ENCODE data around the gene CYB5B. TPM values are rescaled to one million over a fixed set of nuclear protein-coding genes. Genes with fewer than 3 reads are reported as not detected.

The CYB5B gene
- total and polyA plus RNA-seq, 2 donors (not counting 1 experiment from before 2014, with no cell fraction given): 87.4 to 220 TPM

DNA sequence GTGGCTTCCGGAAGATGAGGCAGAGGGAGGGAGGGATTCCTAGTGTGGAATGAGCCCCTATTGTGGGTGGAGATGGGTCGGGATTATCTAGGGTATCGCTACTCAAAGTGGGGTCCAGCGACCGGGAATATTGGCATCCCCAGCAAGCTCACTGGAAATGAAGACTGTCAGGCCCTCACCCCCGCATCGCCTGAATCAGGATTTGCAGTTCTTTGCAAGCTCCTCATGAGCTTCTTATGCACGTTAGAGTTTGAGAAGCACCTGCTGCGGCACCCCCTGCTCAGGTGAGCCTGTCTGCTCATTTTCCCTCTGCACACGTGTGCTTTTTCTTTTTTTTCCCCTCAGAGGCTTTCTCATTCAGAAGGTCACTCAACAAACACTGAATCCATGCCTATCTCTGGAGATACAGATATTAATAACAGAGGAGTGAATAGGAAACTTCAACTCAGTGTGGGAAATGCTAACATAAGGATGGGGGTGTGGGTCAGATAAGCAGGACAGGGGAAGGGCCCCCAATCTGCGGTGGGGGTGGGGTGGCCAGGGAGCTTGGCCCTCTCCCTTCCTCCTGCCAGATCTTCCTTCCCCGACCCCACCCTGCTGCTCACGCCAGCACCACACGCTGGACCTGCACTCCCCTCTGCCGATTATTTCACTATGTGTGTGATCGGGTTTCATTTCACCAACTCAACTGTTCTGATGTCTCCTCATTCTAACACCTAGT is 73.6 kb downstream of the CYB5B start:
- Histone ChIP-seq H3K79me2 (ENCODE audit: control insufficient read depth, insufficient read depth, low read length) (no peaks in the 10 kb centered on the region), H2AFZ (ENCODE audit: low read length) (no peak overlapping the region), H3K27ac (ENCODE audit: insufficient read depth, low read length) (no peak overlapping the region), H3K4me2 (ENCODE audit: extremely low read depth, insufficient read depth, low read length) (no peak overlapping the region), H3K4me1 (ENCODE audit: control insufficient read depth, extremely low read depth, insufficient read depth, low read length) (no peaks in the 10 kb centered on the region), H3K36me3 (ENCODE audit: control insufficient read depth, insufficient read depth, low read length) (no peaks in the 10 kb centered on the region), H3K4me3 (replicated peaks in 1 of 4; ENCODE audit: control extremely low read depth in 1 of 4, insufficient read depth in 1 of 4, low read depth in 3 of 4, low read length in 4 of 4) (no peak overlapping the region), H3K9me3 (ENCODE audit: control insufficient read depth, insufficient read depth, low read depth, low read length) (no peaks in the 10 kb centered on the region), H4K20me1 (ENCODE audit: control insufficient read depth, extremely low read depth, insufficient read depth, low read length) (no peaks in the 10 kb centered on the region), H3K27me3 (ENCODE audit: control insufficient read depth, insufficient read depth, low read length) (no peaks in the 10 kb centered on the region), H3K9ac (ENCODE audit: insufficient read depth, low read length) (no peak overlapping the region)
- TF ChIP-seq CTCF (conservative IDR thresholded peaks at IDR 0.05 in 1 of 2, IDR thresholded peaks at IDR 0.05 in 1 of 2; ENCODE audit: low read depth in 1 of 2, low read length in 2 of 2): no peak
- TF ChIP-seq EZH2 (IDR thresholded peaks at IDR 0.05; ENCODE audit: low read length, missing control alignments): no peak
- no peak for DNase-seq (ENCODE audit: low read depth in 2 of 2)

DNA sequence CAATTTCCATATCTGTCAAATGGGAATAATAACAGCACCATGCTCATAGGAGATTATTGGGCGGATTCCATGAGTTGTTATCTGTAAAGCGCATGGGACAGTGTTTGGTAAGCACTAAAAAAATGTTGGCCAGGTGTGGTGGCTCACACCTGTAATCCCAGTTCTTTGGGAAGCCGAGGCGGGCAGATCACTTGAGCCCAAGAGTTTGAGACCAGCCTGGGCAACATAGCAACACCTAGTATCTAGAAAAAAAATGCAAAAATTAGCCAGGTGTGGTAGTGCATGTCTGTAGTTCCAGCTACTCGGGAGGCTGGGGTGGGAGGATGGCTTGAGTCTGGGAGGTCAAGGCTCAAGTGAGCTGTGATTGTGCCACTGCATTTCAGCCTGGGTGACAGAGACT is 74.5 kb downstream of the CYB5B start:
- no peaks in the 10 kb centered on the region for H3K27me3 ChIP-seq (ENCODE audit: control insufficient read depth, insufficient read depth, low read length)
- TF ChIP-seq CTCF (conservative IDR thresholded peaks at IDR 0.05 in 1 of 2, IDR thresholded peaks at IDR 0.05 in 1 of 2; ENCODE audit: low read depth in 1 of 2, low read length in 2 of 2) (no peak), EZH2 (IDR thresholded peaks at IDR 0.05; ENCODE audit: low read length, missing control alignments) (no peak)
- H3K4me3 ChIP-seq (replicated peaks in 1 of 4; ENCODE audit: control extremely low read depth in 1 of 4, insufficient read depth in 1 of 4, low read depth in 3 of 4, low read length in 4 of 4): no peak overlapping the region
- no peaks in the 10 kb centered on the region for H3K79me2 ChIP-seq (ENCODE audit: control insufficient read depth, insufficient read depth, low read length)
- DNase-seq (ENCODE audit: low read depth in 2 of 2): no peak
- H3K9me3 ChIP-seq (ENCODE audit: control insufficient read depth, insufficient read depth, low read depth, low read length): no peaks in the 10 kb centered on the region
- no peaks in the 10 kb centered on the region for H4K20me1 ChIP-seq (ENCODE audit: control insufficient read depth, extremely low read depth, insufficient read depth, low read length)
- no peak overlapping the region for H2AFZ ChIP-seq (ENCODE audit: low read length)
- no peaks in the 10 kb centered on the region for H3K4me1 ChIP-seq (ENCODE audit: control insufficient read depth, extremely low read depth, insufficient read depth, low read length)
- H3K4me2 ChIP-seq (ENCODE audit: extremely low read depth, insufficient read depth, low read length): no peak overlapping the region
- H3K9ac ChIP-seq (ENCODE audit: insufficient read depth, low read length): no peak overlapping the region
- H3K36me3 ChIP-seq (ENCODE audit: control insufficient read depth, insufficient read depth, low read length): no peaks in the 10 kb centered on the region
- no peak overlapping the region for H3K27ac ChIP-seq (ENCODE audit: insufficient read depth, low read length)

GRCh38 chr16:69499541-69500230 is 75.3 kb downstream of the CYB5B start:
- no peaks in the 10 kb centered on the region for H3K79me2 ChIP-seq (ENCODE audit: control insufficient read depth, insufficient read depth, low read length)
- no peaks in the 10 kb centered on the region for H3K27me3 ChIP-seq (ENCODE audit: control insufficient read depth, insufficient read depth, low read length)
- H3K36me3 ChIP-seq (ENCODE audit: control insufficient read depth, insufficient read depth, low read length): no peaks in the 10 kb centered on the region
- no peaks in the 10 kb centered on the region for H4K20me1 ChIP-seq (ENCODE audit: control insufficient read depth, extremely low read depth, insufficient read depth, low read length)
- H3K27ac ChIP-seq (ENCODE audit: insufficient read depth, low read length): no peak overlapping the region
- H2AFZ ChIP-seq (ENCODE audit: low read length): no peak overlapping the region
- no peak for DNase-seq (ENCODE audit: low read depth in 2 of 2)
- H3K4me3 ChIP-seq (replicated peaks in 1 of 4; ENCODE audit: control extremely low read depth in 1 of 4, insufficient read depth in 1 of 4, low read depth in 3 of 4, low read length in 4 of 4): no peak overlapping the region
- H3K4me1 ChIP-seq (ENCODE audit: control insufficient read depth, extremely low read depth, insufficient read depth, low read length): no peaks in the 10 kb centered on the region
- TF ChIP-seq CTCF (conservative IDR thresholded peaks at IDR 0.05 in 1 of 2, IDR thresholded peaks at IDR 0.05 in 1 of 2; ENCODE audit: low read depth in 1 of 2, low read length in 2 of 2) (no peak), EZH2 (IDR thresholded peaks at IDR 0.05; ENCODE audit: low read length, missing control alignments) (no peak)
- H3K9me3 ChIP-seq (ENCODE audit: control insufficient read depth, insufficient read depth, low read depth, low read length): no peaks in the 10 kb centered on the region
- no peak overlapping the region for H3K4me2 ChIP-seq (ENCODE audit: extremely low read depth, insufficient read depth, low read length)
- no peak overlapping the region for H3K9ac ChIP-seq (ENCODE audit: insufficient read depth, low read length)

Measured in fibroblast of lung (primary cell).